GM12874 (cell line): Measurements from ENCODE around the gene XPO5.

Source experiments
- TF ChIP-seq, protein P1 (sequence below): IDR thresholded peaks from 2 replicates; pipeline ENCODE4 v1.5.1; 2011; ENCODE audit warnings: low read depth, mild to moderate bottlenecking, control low read depth, low read length, moderate library complexity; ENCODE audit not compliant: insufficient read depth

The XPO5 gene

GRCh38 chr6:43575772-43576551, at the start of gene XPO5, which contains the start of gene POLH:
TSS of gene XPO5 (minus strand) at chr6:43576038. CDS start at chr6:43575864, 174 bp downstream.
TSS of gene POLH (plus strand) at chr6:43576185. CDS start at chr6:43582320, 6,135 bp downstream.
- TF ChIP-seq, protein P1, sequence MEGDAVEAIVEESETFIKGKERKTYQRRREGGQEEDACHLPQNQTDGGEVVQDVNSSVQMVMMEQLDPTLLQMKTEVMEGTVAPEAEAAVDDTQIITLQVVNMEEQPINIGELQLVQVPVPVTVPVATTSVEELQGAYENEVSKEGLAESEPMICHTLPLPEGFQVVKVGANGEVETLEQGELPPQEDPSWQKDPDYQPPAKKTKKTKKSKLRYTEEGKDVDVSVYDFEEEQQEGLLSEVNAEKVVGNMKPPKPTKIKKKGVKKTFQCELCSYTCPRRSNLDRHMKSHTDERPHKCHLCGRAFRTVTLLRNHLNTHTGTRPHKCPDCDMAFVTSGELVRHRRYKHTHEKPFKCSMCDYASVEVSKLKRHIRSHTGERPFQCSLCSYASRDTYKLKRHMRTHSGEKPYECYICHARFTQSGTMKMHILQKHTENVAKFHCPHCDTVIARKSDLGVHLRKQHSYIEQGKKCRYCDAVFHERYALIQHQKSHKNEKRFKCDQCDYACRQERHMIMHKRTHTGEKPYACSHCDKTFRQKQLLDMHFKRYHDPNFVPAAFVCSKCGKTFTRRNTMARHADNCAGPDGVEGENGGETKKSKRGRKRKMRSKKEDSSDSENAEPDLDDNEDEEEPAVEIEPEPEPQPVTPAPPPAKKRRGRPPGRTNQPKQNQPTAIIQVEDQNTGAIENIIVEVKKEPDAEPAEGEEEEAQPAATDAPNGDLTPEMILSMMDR, result peak; percentile 12; the same call in 1 of the 2 replicates

- TF ChIP-seq, protein P1, result no peak
These were observed 49.7 kb upstream of the XPO5 start for GRCh38 chr6:43625393-43625992.

GRCh38 chr6:43624786-43625288, 49.0 kb upstream of the XPO5 start:
- TF ChIP-seq, protein P1, result no peak

DNA sequence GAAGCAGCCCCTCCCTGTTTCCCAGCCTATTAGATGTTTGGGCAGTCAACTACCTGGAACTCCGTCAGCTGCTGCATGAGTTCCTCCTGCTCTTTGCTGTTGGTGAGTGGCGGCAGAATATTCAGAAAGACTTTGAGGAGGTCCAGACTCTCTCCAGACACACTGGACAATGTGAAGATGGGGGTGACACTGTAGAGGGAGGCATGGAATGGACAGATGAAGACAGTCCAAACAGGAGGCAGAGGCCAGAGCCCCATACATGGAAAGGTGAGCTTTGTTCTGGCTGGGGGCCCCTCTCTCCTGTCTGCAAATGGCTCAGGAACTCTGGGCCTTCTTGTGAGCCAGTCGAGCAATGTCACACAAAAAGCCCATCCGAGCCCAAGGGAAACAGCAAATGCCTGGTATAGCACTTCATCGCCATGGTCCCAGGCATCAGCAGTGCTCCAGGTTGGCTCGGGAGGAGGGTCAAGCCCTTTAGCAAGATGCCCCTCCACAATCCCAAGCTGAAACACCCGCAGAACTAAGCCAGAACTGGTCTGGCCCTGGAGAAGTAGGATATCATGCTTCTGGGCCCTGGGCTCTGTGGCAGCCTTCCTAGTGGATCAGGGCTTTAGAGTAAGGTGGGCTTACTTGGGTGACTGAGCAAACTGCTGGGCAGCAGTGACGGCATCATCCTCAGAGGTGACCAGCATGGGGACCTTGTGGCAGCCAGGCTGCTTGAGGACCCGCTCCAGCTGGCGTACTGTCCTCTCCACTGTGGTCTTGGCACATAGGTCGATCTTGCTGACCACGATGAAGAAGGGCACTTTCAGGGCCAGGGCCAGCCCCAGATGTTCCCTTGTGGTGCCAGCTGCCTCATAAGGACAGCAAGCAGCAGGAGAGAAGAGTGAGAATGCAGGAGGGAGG, 48.3 kb upstream of the XPO5 start:
- TF ChIP-seq, protein P1, result no peak

DNA sequence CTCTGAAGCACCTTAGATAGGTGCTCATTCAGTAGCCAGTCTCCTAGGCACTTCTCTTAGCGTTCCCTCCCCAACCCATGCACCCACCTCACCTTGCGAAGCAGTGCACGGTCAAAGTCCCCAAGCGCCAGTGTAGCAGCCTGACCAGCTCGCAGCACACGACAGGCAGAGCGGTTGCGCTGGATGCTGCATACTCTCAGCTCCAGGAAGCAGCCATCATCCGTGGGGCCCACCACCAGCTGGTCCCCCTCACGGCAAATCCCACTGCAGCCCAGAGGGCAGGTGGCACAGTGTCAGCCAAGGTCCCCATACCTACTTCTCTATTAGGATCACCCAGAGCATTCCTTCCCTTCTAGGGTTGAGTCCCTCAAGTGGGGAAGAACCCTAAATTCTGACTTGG, 46.7 kb upstream of the XPO5 start:
- TF ChIP-seq, protein P1, result no peak

- TF ChIP-seq, protein P1, result no peak
These were observed 46.0 kb upstream of the XPO5 start for GRCh38 chr6:43621836-43622180.
